K562 (cell line): ENCODE results near the gene ENDOV. TPM values are rescaled to one million over a fixed set of nuclear protein-coding genes. Genes with fewer than 3 reads are reported as not detected.

Experiments
- ARID3B ChIP-seq: fragments of 250-450 bp; sonication (Bioruptor Pico); IDR thresholded peaks from 2 replicates; pipeline ENCODE4 v1.4.0; 2020; ENCODE audit warnings: borderline replicate concordance
- CEBPG ChIP-seq, 3 experiments: fragments of 200-800 bp in 1 of 3; sonication (Bioruptor generic) in 1 of 3; sonication (generic) in 1 of 3; formaldehyde crosslinking in 1 of 3; IDR thresholded peaks in 2 of 3; conservative IDR thresholded peaks in 1 of 3; 2 replicates each; pipeline versions ENCODE4 v1.6.1 to v1.8.0; 2016 to 2022; ENCODE audit warnings: missing compliant biosample characterization in 2 of 3, missing genetic modification characterization in 2 of 3, mild to moderate bottlenecking in 1 of 3, missing genetic modification reagents in 1 of 3
- E2F3 ChIP-seq: fragments of 250-450 bp; sonication (Bioruptor Pico); IDR thresholded peaks from 2 replicates; pipeline ENCODE4 v1.4.0; 2020; ENCODE audit warnings: mild to moderate bottlenecking
- ZC3H11A ChIP-seq: IDR thresholded peaks from 2 replicates; pipeline ENCODE4 v1.6.1; 2012; ENCODE audit warnings: low read depth, low read length, improper control_type of control experiment
- ZKSCAN8 ChIP-seq: fragments of 200-800 bp; sonication (Bioruptor generic); IDR thresholded peaks from 2 replicates; pipeline ENCODE4 v1.6.1; 2016; ENCODE audit warnings: missing genetic modification characterization, missing compliant biosample characterization
- ZNF766 ChIP-seq: fragments of 200-800 bp; sonication (Bioruptor generic); conservative IDR thresholded peaks from 2 replicates; pipeline ENCODE4 v1.6.1; 2016; ENCODE audit warnings: missing genetic modification characterization, missing compliant biosample characterization
- polyA plus RNA-seq, 8 experiments: library from polyadenylated mRNA; depleted of rRNA in 4 of 8; stranded (reverse) in 5 of 8; unstranded in 3 of 8; fragments of >200 nt; fragmentation: Nextera tagmentation in 2 of 8; fragmentation: Illumina TruSeq in 1 of 8; extraction: Ambion mirVana in 2 of 8; extraction: Trizol in 1 of 8; gene quantifications; 2 replicates each; pipeline versions ENCODE4 v1.2.1 to v1.2.3, GENCODE V29; 2011 to 2014; ENCODE audit warnings: inconsistent platforms in 1 of 8, missing spikeins in 1 of 8
- total RNA-seq, 7 experiments: library from RNA; depleted of rRNA in 6 of 7; stranded (reverse); fragments of >200 nt in 6 of 7; fragmentation: Illumina TruSeq in 2 of 7; extraction: Trizol in 2 of 7; gene quantifications; 2 replicates each; pipeline versions ENCODE4 v1.2.1 to v1.2.3, GENCODE V29; 2011 to 2021; ENCODE audit warnings: low replicate concordance in 1 of 7
- TF ChIP-seq, protein P1 (sequence below), 2 experiments: fragments of 450-650 bp; IDR thresholded peaks; 2 replicates each; pipeline ENCODE4 v1.6.1; 2018; ENCODE audit warnings: mild to moderate bottlenecking in 2 of 2, low read depth in 1 of 2; ENCODE audit not compliant: partially characterized antibody in 2 of 2
- TF ChIP-seq, protein P2 (sequence below), 2 experiments: IDR thresholded peaks; 2 replicates each; pipeline ENCODE4 v1.6.1; 2011; ENCODE audit warnings: borderline replicate concordance in 1 of 2, control low read depth in 1 of 2, low read depth in 1 of 2, low read length in 1 of 2, mild to moderate bottlenecking in 1 of 2, mixed read lengths in 1 of 2, moderate library complexity in 1 of 2; ENCODE audit not compliant: insufficient read depth in 1 of 2, insufficient read length in 1 of 2, poor library complexity in 1 of 2, severe bottlenecking in 1 of 2; ENCODE audit errors: extremely low read depth in 1 of 2
- TF ChIP-seq, protein P3 (sequence below): fragments of 250-450 bp; sonication (Bioruptor Pico); IDR thresholded peaks from 2 replicates; pipeline ENCODE4 v1.8.0; 2022; ENCODE audit warnings: moderate library complexity, mild to moderate bottlenecking, inconsistent platforms
- TF ChIP-seq, protein P4 (sequence below), 2 experiments: IDR thresholded peaks; 2 replicates each; pipeline ENCODE4 v1.6.1; 2012; ENCODE audit warnings: improper control_type of control experiment in 2 of 2, low read depth in 2 of 2, low read length in 2 of 2, borderline replicate concordance in 1 of 2

Gene ENDOV
- total and polyA plus RNA-seq, 9 of the 15 experiments (the other 6 are each of a cell fraction or from before 2014, with no cell fraction given), result 1.2 to 8.2 (median 3.7) TPM

DNA sequence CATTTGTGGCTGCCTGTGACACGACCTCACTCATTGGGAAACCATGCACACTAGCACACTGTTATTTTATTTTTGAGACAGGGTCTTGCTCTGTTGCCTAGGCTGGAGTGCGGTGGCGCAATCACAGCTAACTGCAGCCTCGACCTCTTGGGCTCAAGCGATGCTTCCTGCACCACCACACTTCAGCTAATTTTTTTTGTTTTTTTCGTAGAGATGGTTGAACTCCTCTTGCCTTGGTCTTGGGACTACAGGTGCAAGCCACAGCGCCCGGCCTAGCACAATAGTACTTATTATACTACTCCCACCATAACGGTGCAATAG, 64.2 kb downstream of the ENDOV start (continued):
- TF ChIP-seq, protein P1, sequence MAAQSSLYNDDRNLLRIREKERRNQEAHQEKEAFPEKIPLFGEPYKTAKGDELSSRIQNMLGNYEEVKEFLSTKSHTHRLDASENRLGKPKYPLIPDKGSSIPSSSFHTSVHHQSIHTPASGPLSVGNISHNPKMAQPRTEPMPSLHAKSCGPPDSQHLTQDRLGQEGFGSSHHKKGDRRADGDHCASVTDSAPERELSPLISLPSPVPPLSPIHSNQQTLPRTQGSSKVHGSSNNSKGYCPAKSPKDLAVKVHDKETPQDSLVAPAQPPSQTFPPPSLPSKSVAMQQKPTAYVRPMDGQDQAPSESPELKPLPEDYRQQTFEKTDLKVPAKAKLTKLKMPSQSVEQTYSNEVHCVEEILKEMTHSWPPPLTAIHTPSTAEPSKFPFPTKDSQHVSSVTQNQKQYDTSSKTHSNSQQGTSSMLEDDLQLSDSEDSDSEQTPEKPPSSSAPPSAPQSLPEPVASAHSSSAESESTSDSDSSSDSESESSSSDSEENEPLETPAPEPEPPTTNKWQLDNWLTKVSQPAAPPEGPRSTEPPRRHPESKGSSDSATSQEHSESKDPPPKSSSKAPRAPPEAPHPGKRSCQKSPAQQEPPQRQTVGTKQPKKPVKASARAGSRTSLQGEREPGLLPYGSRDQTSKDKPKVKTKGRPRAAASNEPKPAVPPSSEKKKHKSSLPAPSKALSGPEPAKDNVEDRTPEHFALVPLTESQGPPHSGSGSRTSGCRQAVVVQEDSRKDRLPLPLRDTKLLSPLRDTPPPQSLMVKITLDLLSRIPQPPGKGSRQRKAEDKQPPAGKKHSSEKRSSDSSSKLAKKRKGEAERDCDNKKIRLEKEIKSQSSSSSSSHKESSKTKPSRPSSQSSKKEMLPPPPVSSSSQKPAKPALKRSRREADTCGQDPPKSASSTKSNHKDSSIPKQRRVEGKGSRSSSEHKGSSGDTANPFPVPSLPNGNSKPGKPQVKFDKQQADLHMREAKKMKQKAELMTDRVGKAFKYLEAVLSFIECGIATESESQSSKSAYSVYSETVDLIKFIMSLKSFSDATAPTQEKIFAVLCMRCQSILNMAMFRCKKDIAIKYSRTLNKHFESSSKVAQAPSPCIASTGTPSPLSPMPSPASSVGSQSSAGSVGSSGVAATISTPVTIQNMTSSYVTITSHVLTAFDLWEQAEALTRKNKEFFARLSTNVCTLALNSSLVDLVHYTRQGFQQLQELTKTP (IDR thresholded peaks at IDR 0.05; ENCODE audit: low read depth in 1 of 2, partially characterized antibody in 2 of 2), result no peak
- TF ChIP-seq ZKSCAN8 (CRISPR knock-in tag) (no peak), ZC3H11A (no peak), CEBPG (CRISPR knock-in tag; IDR thresholded peaks at IDR 0.05) (0 out of 2 replicates have a peak, but pooled peaks have one; percentile 19), CEBPG (tag; conservative IDR thresholded peaks at IDR 0.05 in 1 of 2, IDR thresholded peaks at IDR 0.05 in 1 of 2) (no peak), ZNF766 (no peak), E2F3 (CRISPR knock-in tag) (no peak), ARID3B (CRISPR knock-in tag) (no peak)
- TF ChIP-seq, protein P2, sequence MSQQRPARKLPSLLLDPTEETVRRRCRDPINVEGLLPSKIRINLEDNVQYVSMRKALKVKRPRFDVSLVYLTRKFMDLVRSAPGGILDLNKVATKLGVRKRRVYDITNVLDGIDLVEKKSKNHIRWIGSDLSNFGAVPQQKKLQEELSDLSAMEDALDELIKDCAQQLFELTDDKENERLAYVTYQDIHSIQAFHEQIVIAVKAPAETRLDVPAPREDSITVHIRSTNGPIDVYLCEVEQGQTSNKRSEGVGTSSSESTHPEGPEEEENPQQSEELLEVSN (IDR thresholded peaks at IDR 0.05; ENCODE audit: borderline replicate concordance in 1 of 2, extremely low read depth in 1 of 2, insufficient read depth in 1 of 2, insufficient read length in 1 of 2, low read depth in 1 of 2, low read length in 1 of 2, poor library complexity in 1 of 2, severe bottlenecking in 1 of 2), result no peak
- TF ChIP-seq, protein P3, sequence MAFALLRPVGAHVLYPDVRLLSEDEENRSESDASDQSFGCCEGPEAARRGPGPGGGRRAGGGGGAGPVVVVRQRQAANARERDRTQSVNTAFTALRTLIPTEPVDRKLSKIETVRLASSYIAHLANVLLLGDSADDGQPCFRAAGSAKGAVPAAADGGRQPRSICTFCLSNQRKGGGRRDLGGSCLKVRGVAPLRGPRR (CRISPR knock-in tag), result no peak
- TF ChIP-seq, protein P4, sequence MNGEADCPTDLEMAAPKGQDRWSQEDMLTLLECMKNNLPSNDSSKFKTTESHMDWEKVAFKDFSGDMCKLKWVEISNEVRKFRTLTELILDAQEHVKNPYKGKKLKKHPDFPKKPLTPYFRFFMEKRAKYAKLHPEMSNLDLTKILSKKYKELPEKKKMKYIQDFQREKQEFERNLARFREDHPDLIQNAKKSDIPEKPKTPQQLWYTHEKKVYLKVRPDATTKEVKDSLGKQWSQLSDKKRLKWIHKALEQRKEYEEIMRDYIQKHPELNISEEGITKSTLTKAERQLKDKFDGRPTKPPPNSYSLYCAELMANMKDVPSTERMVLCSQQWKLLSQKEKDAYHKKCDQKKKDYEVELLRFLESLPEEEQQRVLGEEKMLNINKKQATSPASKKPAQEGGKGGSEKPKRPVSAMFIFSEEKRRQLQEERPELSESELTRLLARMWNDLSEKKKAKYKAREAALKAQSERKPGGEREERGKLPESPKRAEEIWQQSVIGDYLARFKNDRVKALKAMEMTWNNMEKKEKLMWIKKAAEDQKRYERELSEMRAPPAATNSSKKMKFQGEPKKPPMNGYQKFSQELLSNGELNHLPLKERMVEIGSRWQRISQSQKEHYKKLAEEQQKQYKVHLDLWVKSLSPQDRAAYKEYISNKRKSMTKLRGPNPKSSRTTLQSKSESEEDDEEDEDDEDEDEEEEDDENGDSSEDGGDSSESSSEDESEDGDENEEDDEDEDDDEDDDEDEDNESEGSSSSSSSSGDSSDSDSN (IDR thresholded peaks at IDR 0.05; ENCODE audit: borderline replicate concordance in 1 of 2, low read depth in 2 of 2, low read length in 2 of 2), result no peak
